ENCODE measurements around the gene MACROD2.

The MACROD2 gene

DNA sequence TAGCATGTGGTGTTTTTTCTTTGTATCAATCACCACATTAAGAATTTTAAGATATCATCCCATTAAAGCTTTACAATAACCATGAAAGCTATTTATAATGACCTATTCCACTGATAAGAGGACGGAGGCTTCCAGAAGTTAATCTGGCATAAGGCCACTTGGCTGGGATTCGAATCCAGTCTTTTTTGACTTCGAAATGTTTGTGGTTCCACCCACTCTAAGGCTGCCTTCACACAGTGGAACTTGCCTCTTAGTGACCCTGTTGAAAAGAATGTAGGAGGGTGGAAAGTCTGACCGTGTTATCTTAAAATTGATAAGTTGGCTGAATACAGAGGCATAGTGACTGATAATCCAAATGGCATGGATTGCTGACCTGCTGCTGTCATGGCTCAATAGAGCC, 1618.2 kb downstream of the MACROD2 start:
- TF ChIP-seq, protein P1, sequence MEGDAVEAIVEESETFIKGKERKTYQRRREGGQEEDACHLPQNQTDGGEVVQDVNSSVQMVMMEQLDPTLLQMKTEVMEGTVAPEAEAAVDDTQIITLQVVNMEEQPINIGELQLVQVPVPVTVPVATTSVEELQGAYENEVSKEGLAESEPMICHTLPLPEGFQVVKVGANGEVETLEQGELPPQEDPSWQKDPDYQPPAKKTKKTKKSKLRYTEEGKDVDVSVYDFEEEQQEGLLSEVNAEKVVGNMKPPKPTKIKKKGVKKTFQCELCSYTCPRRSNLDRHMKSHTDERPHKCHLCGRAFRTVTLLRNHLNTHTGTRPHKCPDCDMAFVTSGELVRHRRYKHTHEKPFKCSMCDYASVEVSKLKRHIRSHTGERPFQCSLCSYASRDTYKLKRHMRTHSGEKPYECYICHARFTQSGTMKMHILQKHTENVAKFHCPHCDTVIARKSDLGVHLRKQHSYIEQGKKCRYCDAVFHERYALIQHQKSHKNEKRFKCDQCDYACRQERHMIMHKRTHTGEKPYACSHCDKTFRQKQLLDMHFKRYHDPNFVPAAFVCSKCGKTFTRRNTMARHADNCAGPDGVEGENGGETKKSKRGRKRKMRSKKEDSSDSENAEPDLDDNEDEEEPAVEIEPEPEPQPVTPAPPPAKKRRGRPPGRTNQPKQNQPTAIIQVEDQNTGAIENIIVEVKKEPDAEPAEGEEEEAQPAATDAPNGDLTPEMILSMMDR (IDR thresholded peaks at IDR 0.05; ENCODE audit: borderline replicate concordance, control extremely low read depth, extremely low read depth, insufficient read depth, missing control alignments): no peak
- DNase-seq (ENCODE audit: low spot score): no peak
- in situ Hi-C loops (cut with MboI; ENCODE audit: low sequenced_read_pairs, unreplicated experiment): no loop called here

- DNase-seq (ENCODE audit: low spot score): no peak
- in situ Hi-C loops (cut with MboI; ENCODE audit: low sequenced_read_pairs, unreplicated experiment): no loop called here
- TF ChIP-seq, protein P1 (IDR thresholded peaks at IDR 0.05; ENCODE audit: borderline replicate concordance, control extremely low read depth, extremely low read depth, insufficient read depth, missing control alignments): no peak
Observed at GRCh38 chr20:15616626-15617025, 1621.3 kb downstream of the MACROD2 start.

DNA sequence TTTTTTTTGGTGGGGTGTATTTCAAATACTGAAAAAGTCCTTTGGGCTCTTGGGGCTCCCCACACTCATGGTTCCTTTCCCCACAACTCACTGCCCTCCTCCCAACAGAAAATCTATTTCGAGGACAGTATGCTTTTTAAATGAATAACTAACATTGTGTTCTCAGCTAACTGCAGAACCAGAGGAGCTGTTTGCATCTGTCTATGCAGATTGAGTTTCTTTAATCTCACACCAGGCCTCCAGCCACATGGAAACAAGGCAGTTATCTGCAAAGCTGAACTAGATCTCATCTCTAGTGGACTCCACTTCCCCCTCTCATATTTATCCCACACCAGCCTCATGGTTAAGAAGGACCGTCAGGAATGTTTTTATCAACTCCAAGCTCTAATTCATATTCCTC, 1622.8 kb downstream of the MACROD2 start:
- TF ChIP-seq, protein P1 (IDR thresholded peaks at IDR 0.05; ENCODE audit: borderline replicate concordance, control extremely low read depth, extremely low read depth, insufficient read depth, missing control alignments): no peak
- DNase-seq (ENCODE audit: low spot score): no peak
- in situ Hi-C loops (cut with MboI; ENCODE audit: low sequenced_read_pairs, unreplicated experiment): no loop called here

DNA sequence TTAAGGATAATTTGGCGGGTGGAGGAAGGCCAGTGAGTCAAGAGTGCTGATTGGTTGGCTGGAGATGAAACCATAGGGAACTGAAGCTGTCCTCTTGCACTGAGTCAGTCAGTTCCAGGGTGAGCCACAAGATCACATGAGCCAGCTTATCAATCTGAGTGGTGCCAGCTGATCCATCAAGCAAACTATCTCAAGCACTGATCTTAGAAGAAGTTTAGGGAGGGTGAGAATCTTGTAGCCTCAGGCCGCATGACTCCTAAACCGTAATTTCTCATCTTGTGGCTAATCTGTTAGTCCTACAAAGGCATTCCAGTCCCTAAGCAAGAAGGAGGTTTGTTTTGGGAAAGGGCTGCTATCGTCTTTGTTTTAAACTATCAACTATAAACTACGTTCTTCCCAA, 1623.6 kb downstream of the MACROD2 start:
- TF ChIP-seq, protein P1 (IDR thresholded peaks at IDR 0.05; ENCODE audit: borderline replicate concordance, control extremely low read depth, extremely low read depth, insufficient read depth, missing control alignments): no peak
- DNase-seq (ENCODE audit: low spot score): no peak
- in situ Hi-C loops (cut with MboI; ENCODE audit: low sequenced_read_pairs, unreplicated experiment): no loop called here

DNA sequence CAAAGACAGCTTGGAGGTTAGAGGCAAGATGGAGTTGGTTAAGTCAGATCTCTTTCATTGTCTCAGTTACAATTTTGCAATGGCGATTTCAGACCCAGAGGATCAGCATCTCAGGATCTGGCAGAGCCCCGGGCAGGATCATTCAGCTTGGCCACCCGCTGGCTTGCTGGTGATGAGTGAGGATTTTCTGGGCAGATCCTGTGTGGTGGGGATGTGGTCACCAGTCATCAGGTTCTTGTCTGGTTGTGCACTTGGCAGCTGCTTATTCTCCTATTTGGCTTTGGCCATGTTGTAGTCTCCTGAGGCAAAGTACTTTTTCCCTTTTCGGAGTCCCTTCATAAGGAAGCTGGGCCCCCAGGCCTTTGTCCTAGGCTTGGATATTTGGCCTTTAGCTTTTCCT, 1624.0 kb downstream of the MACROD2 start:
- TF ChIP-seq, protein P1 (IDR thresholded peaks at IDR 0.05; ENCODE audit: borderline replicate concordance, control extremely low read depth, extremely low read depth, insufficient read depth, missing control alignments): no peak
- DNase-seq (ENCODE audit: low spot score): no peak
- in situ Hi-C loops (cut with MboI; ENCODE audit: low sequenced_read_pairs, unreplicated experiment): no loop called here

DNA sequence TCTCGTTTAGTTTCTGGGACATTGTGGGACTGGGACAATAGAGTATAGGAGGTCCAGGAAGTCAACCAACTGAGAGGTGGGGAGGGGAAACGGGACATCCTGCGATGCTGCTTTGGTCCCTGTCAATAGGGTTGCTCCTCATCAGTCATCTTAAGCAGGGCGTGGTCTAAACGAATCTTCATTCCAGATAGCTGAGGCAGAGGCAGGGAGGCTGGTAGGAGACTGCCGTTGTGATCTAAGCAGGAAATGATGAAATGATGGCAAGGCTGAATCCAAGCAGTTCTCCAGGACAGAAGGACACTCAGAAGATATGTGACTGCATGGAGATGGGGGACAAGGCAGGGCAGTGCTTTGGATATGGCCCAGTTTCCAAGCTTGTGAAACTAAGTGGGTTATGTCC, 1624.5 kb downstream of the MACROD2 start:
- no peak for DNase-seq (ENCODE audit: low spot score)
- TF ChIP-seq, protein P1 (IDR thresholded peaks at IDR 0.05; ENCODE audit: borderline replicate concordance, control extremely low read depth, extremely low read depth, insufficient read depth, missing control alignments): no peak
- in situ Hi-C loops (cut with MboI; ENCODE audit: low sequenced_read_pairs, unreplicated experiment): no loop called here

DNA sequence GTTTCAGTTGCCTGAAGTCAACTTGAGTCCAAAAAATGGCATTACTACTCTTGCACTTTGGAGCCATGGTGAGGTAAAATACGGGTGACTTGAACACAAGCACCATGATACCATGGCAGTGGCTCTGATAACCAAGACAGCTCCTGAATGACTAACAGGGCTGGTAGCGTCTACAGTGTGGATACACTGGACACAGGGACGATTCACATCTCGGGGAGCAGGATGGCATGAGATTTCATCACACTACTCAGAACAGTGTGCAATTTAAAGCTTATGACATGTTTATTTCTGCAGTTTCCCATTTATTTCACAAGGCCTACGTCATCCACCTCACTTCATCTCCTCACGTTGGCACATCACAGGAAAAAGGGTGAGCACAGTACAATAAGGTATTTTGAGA, 1627.1 kb downstream of the MACROD2 start:
- DNase-seq (ENCODE audit: low spot score): no peak
- in situ Hi-C loops (cut with MboI; ENCODE audit: low sequenced_read_pairs, unreplicated experiment): no loop called here
- TF ChIP-seq, protein P1 (IDR thresholded peaks at IDR 0.05; ENCODE audit: borderline replicate concordance, control extremely low read depth, extremely low read depth, insufficient read depth, missing control alignments): no peak

Data from GM13976 (cell line).